GM12892 (cell line): Measurements from ENCODE around the gene ACOT7.

ENCODE experiments used
- POLR2A ChIP-seq: IDR thresholded peaks from 2 replicates; pipeline ENCODE4 v1.6.1; 2011; ENCODE audit warnings: low read depth, low read length, control low read depth
- POLR2AphosphoS5 ChIP-seq: IDR thresholded peaks from 2 replicates; pipeline ENCODE4 v1.6.1; 2011; ENCODE audit warnings: low read depth, low read length, control low read depth

GRCh38 chr1:6351480-6352137 lies 42.0 kb downstream of the ACOT7 start:
- TF ChIP-seq POLR2AphosphoS5 (no peak), POLR2A (no peak)
